ENCODE results near the gene DLX2. TPM values are rescaled to one million over a fixed set of nuclear protein-coding genes. Genes with fewer than 3 reads are reported as not detected.

DLX2 gene
- total RNA-seq, 1 donor from 2014 or later = not detected

- Histone ChIP-seq H3F3A (ENCODE audit: low read depth) (peaks cover 66% of the 10 kb centered on the region), H2AFZ (replicated peaks) (no peak overlapping the region), H3K4me1 (peaks cover 37% of the 10 kb centered on the region), H3K9ac (no peak overlapping the region), H3K4me3 (peak overlapping the region; percentile 22), H3K36me3 (no peaks in the 10 kb centered on the region), H3K9me3 (ENCODE audit: low read depth) (no peaks in the 10 kb centered on the region), H3K4me2 (peak overlapping the region; percentile 84), H3K27ac (no peak overlapping the region), H3K27me3 (peaks cover 100% of the 10 kb centered on the region), H4K20me1 (ENCODE audit: low read depth) (peaks cover 95% of the 10 kb centered on the region), H3K79me2 (ENCODE audit: low read depth) (no peaks in the 10 kb centered on the region)
- peak; percentile 66 for DNase-seq (ENCODE audit: low spot score)
- peak overlapping the region; percentile 86 for H3K4me3 Mint-ChIP-seq
- peaks cover 96% of the 10 kb centered on the region for H3K27me3 Mint-ChIP-seq (ENCODE audit: insufficient read depth, low read depth)
- TF ChIP-seq, protein P1, sequence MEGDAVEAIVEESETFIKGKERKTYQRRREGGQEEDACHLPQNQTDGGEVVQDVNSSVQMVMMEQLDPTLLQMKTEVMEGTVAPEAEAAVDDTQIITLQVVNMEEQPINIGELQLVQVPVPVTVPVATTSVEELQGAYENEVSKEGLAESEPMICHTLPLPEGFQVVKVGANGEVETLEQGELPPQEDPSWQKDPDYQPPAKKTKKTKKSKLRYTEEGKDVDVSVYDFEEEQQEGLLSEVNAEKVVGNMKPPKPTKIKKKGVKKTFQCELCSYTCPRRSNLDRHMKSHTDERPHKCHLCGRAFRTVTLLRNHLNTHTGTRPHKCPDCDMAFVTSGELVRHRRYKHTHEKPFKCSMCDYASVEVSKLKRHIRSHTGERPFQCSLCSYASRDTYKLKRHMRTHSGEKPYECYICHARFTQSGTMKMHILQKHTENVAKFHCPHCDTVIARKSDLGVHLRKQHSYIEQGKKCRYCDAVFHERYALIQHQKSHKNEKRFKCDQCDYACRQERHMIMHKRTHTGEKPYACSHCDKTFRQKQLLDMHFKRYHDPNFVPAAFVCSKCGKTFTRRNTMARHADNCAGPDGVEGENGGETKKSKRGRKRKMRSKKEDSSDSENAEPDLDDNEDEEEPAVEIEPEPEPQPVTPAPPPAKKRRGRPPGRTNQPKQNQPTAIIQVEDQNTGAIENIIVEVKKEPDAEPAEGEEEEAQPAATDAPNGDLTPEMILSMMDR (IDR thresholded peaks at IDR 0.05) = no peak
- no peak for TF ChIP-seq EZH2 (IDR thresholded peaks at IDR 0.05)
- TF ChIP-seq EZH2phosphoT487 (IDR thresholded peaks at IDR 0.05) = no peak
- H3K9me3 Mint-ChIP-seq = no peaks in the 10 kb centered on the region
- no peaks in the 10 kb centered on the region for H3K36me3 Mint-ChIP-seq
- no peak overlapping the region for H3K27ac Mint-ChIP-seq
- peaks cover 41% of the 10 kb centered on the region for H3K4me1 Mint-ChIP-seq
These were observed 14.9 kb downstream of the DLX2 start for GRCh38 chr2:172087780-172088244.

- no peak overlapping the region for H3K9ac ChIP-seq
- H3K4me3 Mint-ChIP-seq = peak overlapping the region; percentile 86
- H3K36me3 Mint-ChIP-seq = no peaks in the 10 kb centered on the region
- H3K4me1 Mint-ChIP-seq = peaks cover 43% of the 10 kb centered on the region
- DNase-seq (ENCODE audit: low spot score) = no peak
- H3K27me3 ChIP-seq = peaks cover 100% of the 10 kb centered on the region
- peaks cover 95% of the 10 kb centered on the region for H4K20me1 ChIP-seq (ENCODE audit: low read depth)
- no peaks in the 10 kb centered on the region for H3K36me3 ChIP-seq
- peaks cover 37% of the 10 kb centered on the region for H3K4me1 ChIP-seq
- H2AFZ ChIP-seq (replicated peaks) = no peak overlapping the region
- TF ChIP-seq EZH2phosphoT487 (IDR thresholded peaks at IDR 0.05) (peak; percentile 2), EZH2 (IDR thresholded peaks at IDR 0.05) (no peak)
- TF ChIP-seq, protein P1 (IDR thresholded peaks at IDR 0.05) = no peak
- no peak overlapping the region for H3K27ac ChIP-seq
- H3K79me2 ChIP-seq (ENCODE audit: low read depth) = no peaks in the 10 kb centered on the region
- H3K27ac Mint-ChIP-seq = no peak overlapping the region
- H3K4me3 ChIP-seq = peak overlapping the region; percentile 22
- peaks cover 61% of the 10 kb centered on the region for H3F3A ChIP-seq (ENCODE audit: low read depth)
- no peaks in the 10 kb centered on the region for H3K9me3 ChIP-seq (ENCODE audit: low read depth)
- H3K9me3 Mint-ChIP-seq = peaks cover 2% of the 10 kb centered on the region
- H3K4me2 ChIP-seq = peak overlapping the region; percentile 84
- H3K27me3 Mint-ChIP-seq (ENCODE audit: insufficient read depth, low read depth) = peaks cover 96% of the 10 kb centered on the region
These were observed 15.4 kb downstream of the DLX2 start for GRCh38 chr2:172087207-172087779.

DNA sequence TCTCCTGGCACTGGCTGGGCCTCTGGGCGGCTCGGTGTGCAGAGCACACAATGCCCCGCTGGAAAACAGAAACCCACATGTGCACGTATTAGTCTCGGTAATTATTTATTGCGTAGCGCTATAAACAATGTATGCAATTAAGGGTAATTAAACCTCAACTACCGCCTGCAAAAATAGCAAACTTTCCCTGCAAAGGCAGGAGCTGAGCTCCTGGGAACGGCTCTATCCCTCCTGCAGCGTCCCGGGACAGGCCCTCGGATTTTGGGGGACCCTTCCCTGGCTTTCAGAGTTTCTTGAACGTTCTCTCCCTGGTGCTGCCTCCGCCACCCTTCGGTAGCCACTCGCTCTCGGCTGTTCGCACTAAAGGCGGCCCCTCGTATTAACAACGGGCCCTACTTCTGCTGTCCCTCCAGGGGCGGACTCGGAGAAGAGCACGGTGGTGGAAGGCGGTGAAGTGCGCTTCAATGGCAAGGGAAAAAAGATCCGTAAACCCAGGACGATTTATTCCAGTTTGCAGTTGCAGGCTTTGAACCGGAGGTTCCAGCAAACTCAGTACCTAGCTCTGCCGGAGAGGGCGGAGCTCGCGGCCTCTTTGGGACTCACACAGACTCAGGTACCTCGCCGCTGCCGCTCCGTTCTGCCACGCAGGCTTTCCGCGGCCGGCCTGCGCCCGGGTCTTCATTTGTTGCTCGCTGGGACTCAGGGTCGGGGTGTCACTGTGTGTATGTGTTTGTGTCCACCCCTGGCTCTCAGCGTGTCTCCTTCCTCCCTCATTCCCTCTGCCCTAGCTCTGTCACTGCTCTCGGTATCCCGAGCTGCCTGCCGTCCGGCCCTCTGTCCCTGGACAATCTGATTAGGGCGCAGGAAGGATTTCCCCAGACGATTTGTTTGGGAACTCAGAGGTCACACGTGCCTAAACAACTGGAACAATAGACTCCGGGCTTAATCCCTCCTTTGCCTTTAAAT lies 16.2 kb downstream of the DLX2 start:
- Mint-ChIP-seq H3K27me3 (ENCODE audit: insufficient read depth, low read depth) (peaks cover 96% of the 10 kb centered on the region), H3K4me1 (peaks cover 50% of the 10 kb centered on the region), H3K4me3 (peak overlapping the region; percentile 86), H3K36me3 (no peaks in the 10 kb centered on the region), H3K9me3 (peaks cover 3% of the 10 kb centered on the region), H3K27ac (no peak overlapping the region)
- DNase-seq (ENCODE audit: low spot score) = peak; percentile 94
- TF ChIP-seq EZH2 (IDR thresholded peaks at IDR 0.05) (no peak), EZH2phosphoT487 (IDR thresholded peaks at IDR 0.05) (peak; percentile 29)
- TF ChIP-seq, protein P1 (IDR thresholded peaks at IDR 0.05) = peak; percentile 40
- Histone ChIP-seq H4K20me1 (ENCODE audit: low read depth) (peaks cover 95% of the 10 kb centered on the region), H3K9ac (no peak overlapping the region), H3K27me3 (peaks cover 100% of the 10 kb centered on the region), H3K4me2 (peak overlapping the region; percentile 84), H3K36me3 (no peaks in the 10 kb centered on the region), H3K79me2 (ENCODE audit: low read depth) (no peaks in the 10 kb centered on the region), H3F3A (ENCODE audit: low read depth) (peaks cover 60% of the 10 kb centered on the region), H3K9me3 (ENCODE audit: low read depth) (no peaks in the 10 kb centered on the region), H2AFZ (replicated peaks) (no peak overlapping the region), H3K4me3 (peak overlapping the region; percentile 22), H3K4me1 (peaks cover 37% of the 10 kb centered on the region), H3K27ac (no peak overlapping the region)
